SK-N-SH treated with all-trans-retinoic acid at 6 μM for 48 hours (cell line): Measurements from ENCODE around the gene PSMB7.

ENCODE experiments used
- ESRRG ChIP-seq: fragments of 250-450 bp; sonication (Bioruptor Pico); IDR thresholded peaks from 2 replicates; pipeline ENCODE4 v1.6.1; 2021; ENCODE audit warnings: mild to moderate bottlenecking
- GLIS3 ChIP-seq: fragments of 250-450 bp; sonication (Bioruptor Pico); IDR thresholded peaks from 2 replicates; pipeline ENCODE4 v1.5.0; 2020; ENCODE audit warnings: mild to moderate bottlenecking, moderate library complexity
- POU6F1 ChIP-seq: fragments of 250-450 bp; sonication (Bioruptor Pico); IDR thresholded peaks from 2 replicates; pipeline ENCODE4 v1.8.0; 2021; ENCODE audit warnings: low read depth, mild to moderate bottlenecking, moderate library complexity, borderline replicate concordance
- TCF4 ChIP-seq: fragments of 250-450 bp; sonication (Bioruptor Pico); IDR thresholded peaks from 2 replicates; pipeline ENCODE4 v1.8.0; 2021; ENCODE audit warnings: mild to moderate bottlenecking, moderate library complexity, borderline replicate concordance
- ZC3H10 ChIP-seq: fragments of 250-450 bp; sonication (Bioruptor Pico); IDR thresholded peaks from 2 replicates; pipeline ENCODE4 v1.5.1; 2021; ENCODE audit warnings: mild to moderate bottlenecking, moderate library complexity

GRCh38 chr9:124321416-124321815 is 93.8 kb downstream of the PSMB7 start:
- no peak for TF ChIP-seq GLIS3
- no peak for TF ChIP-seq ZC3H10
- TF ChIP-seq TCF4 (CRISPR knock-in tag), result no peak
- no peak for TF ChIP-seq POU6F1 (CRISPR knock-in tag)
- no peak for TF ChIP-seq ESRRG (CRISPR knock-in tag)
